Right lobe of liver (tissue), 6 donors: Measurements from ENCODE around the gene TMEM131. TPM values are rescaled to one million over a fixed set of nuclear protein-coding genes. Genes with fewer than 3 reads are reported as not detected.

Experiments used
- ATAC-seq, 4 donors: fragments of 200-7000 bp; cut with Tn5 transposase; one replicate each; pipeline ENCODE4 v1.9.1; 2020; ENCODE audit warnings: mild to moderate bottlenecking in 4 of 4, moderate library complexity in 4 of 4
- DNase-seq, 3 donors: peaks; one replicate each; pipeline ENCODE4 v3.0.0-alpha.2; 2020
- H3K27ac ChIP-seq, 3 donors: fragments of 200-600 bp; one replicate each; pipeline ENCODE4 v1.8.0; 2022
- H3K27me3 ChIP-seq, 2 donors: fragments of 200-600 bp; one replicate each; pipeline ENCODE4 v1.8.0; 2022
- H3K36me3 ChIP-seq, 4 donors: fragments of 200-600 bp; sonication (generic) in 1 of 4; one replicate each; pipeline versions ENCODE4 v1.5.1 to v1.8.0; 2017 to 2022; ENCODE audit warnings: control low read depth in 1 of 4
- H3K4me1 ChIP-seq, 4 donors: fragments of 200-600 bp; sonication (generic) in 1 of 4; one replicate each; pipeline versions ENCODE4 v1.5.1 to v1.8.0; 2017 to 2022; ENCODE audit warnings: control low read depth in 1 of 4
- H3K4me3 ChIP-seq, 3 donors: fragments of 200-600 bp; one replicate each; pipeline ENCODE4 v1.8.0; 2022
- H3K9me3 ChIP-seq, 4 donors: fragments of 200-600 bp; sonication (generic) in 1 of 4; one replicate each; pipeline versions ENCODE4 v1.5.1 to v1.8.0; 2017 to 2022; ENCODE audit warnings: control low read depth in 1 of 4
- POLR2A ChIP-seq: fragments of 450-650 bp; IDR thresholded peaks from one replicate; pipeline ENCODE4 v1.6.1; 2017; ENCODE audit warnings: antibody characterized with exemption, mild to moderate bottlenecking
- WGBS: methylation state at CpG from one replicate; pipeline ENCODE4 v1.1.6; 2018; ENCODE audit warnings: low coverage, low lambda C conversion rate; ENCODE audit not compliant: insufficient coverage; ENCODE audit errors: missing lambda C conversion rate; 5-methylcytosine and 5-hydroxymethylcytosine counted together
- intact Hi-C, 2 donors: fragments of 100-400 bp; cut with DNase I; formaldehyde crosslinking; loops; one replicate each; pipeline versions ENCODE4 v1.11.2 to v1.14.1; 2022
- total RNA-seq, 6 experiments: library from RNA; depleted of rRNA in 2 of 6; stranded (reverse); fragments of >200 nt in 2 of 6; fragmentation: NEBNext Ultra II Directional in 3 of 6; extraction: Animal tissue kit (Norgen Biotek cat#: 25700) in 3 of 6; gene quantifications; one replicate each; pipeline versions ENCODE4 v1.1.0 to v1.2.4, GENCODE V29; 2016 to 2023
- TF ChIP-seq, protein P1 (sequence below), 4 donors: fragments of 200-600 bp in 3 of 4; fragments of 450-650 bp in 1 of 4; IDR thresholded peaks; one replicate each; pipeline versions ENCODE4 v1.5.1 to v1.8.0; 2016 to 2022; ENCODE audit warnings: antibody characterized with exemption in 4 of 4, mild to moderate bottlenecking in 2 of 4
- donor health status: DM: no; HTN: yes; CAD: no.
- donor health status: DM: no; HTN: no; CAD: no.
- donor health status: DM: no; HTN: no; CAD: no.
- donor health status: DM: no; HTN: yes; CAD: no.
- donor health status: DM: no; HTN: yes; CAD: no.

The TMEM131 gene
- total RNA-seq, 6 experiments from 2014 or later = 14.8 to 34.0 (median 17.8) TPM

DNA sequence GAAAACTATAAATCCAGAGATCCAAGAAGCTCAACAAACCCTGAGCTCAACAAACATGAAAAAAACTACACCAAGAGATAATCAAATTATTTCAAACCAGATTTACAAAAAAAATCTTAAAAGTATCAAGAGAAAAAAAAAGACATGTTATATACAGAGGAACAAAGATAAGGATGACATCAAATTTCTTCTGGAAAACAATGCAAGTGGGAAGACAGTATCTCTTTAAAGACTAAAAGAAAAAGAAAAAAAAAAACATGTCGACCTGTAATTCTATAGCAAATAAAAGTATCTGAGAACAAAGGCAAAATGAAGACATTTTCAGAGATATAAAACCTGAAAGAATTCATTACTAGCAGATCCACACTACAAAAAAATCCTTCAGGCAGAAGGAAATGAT lies 21.3 kb downstream of the TMEM131 start:
- no peaks in the 10 kb centered on the region for H3K9me3 ChIP-seq
- ATAC-seq (no peak), DNase-seq (no peak)
- TF ChIP-seq, protein P1, sequence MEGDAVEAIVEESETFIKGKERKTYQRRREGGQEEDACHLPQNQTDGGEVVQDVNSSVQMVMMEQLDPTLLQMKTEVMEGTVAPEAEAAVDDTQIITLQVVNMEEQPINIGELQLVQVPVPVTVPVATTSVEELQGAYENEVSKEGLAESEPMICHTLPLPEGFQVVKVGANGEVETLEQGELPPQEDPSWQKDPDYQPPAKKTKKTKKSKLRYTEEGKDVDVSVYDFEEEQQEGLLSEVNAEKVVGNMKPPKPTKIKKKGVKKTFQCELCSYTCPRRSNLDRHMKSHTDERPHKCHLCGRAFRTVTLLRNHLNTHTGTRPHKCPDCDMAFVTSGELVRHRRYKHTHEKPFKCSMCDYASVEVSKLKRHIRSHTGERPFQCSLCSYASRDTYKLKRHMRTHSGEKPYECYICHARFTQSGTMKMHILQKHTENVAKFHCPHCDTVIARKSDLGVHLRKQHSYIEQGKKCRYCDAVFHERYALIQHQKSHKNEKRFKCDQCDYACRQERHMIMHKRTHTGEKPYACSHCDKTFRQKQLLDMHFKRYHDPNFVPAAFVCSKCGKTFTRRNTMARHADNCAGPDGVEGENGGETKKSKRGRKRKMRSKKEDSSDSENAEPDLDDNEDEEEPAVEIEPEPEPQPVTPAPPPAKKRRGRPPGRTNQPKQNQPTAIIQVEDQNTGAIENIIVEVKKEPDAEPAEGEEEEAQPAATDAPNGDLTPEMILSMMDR (IDR thresholded peaks at IDR 0.05) = no peak
- no peak for TF ChIP-seq POLR2A
- no peak overlapping the region for H3K27ac ChIP-seq
- 93% methylated on average over 1 of the region's 1 CpG for WGBS
- no peaks in the 10 kb centered on the region for H3K36me3 ChIP-seq
- H3K4me3 ChIP-seq = no peak overlapping the region
- intact Hi-C loops = no loop called here
- no peaks in the 10 kb centered on the region for H3K27me3 ChIP-seq
- H3K4me1 ChIP-seq = peaks cover 0 to 22% (median 8%) of the 10 kb centered on the region in 4 donors

DNA sequence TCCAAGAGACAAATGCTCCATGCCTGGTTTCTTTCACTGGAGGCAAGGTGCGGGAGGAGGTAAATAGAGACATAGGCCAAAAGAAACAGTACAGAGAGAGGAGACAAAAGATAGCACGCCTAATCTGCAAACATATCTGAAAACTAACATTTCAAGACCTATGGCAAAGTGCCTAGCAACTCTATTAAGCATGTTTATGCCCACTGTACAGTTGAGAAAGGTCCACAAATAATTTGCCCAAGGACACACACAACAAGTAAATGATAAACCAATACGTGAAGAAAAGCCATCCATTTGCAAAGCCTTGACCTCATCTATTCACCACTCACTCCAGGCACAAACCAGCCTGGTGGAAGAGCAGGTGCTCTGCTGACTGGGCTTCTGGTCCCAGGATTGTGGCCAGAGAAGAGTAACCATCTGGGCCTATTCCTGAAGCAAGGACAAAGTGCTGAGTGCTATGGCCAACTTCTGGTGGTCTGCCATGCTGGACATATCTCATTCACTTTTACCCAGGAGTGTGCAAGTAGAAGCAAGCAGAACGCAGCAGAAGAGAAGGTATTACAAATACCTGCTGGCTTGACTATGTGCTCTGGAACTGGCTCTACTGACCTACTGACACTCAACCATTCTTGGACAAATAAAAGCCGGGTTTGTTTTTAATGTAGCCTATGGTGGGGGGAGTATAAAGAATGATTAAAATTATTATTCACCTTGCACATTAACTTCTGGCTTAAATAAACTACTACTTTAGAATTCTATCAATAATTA lies 25.3 kb downstream of the TMEM131 start:
- DNase-seq = no peak
- Histone ChIP-seq H3K4me3 (no peak overlapping the region), H3K9me3 (no peaks in the 10 kb centered on the region), H3K36me3 (no peaks in the 10 kb centered on the region), H3K27ac (no peak overlapping the region), H3K4me1 (peaks cover 0 to 38% (median 8%) of the 10 kb centered on the region in 4 donors), H3K27me3 (no peaks in the 10 kb centered on the region)
- ATAC-seq = peak; percentile 53 to 70 (median 63)
- intact Hi-C loops = no loop called here
- WGBS = 16% methylated on average over 5 of the region's 5 CpGs
- TF ChIP-seq, protein P1 (IDR thresholded peaks at IDR 0.05) = no peak
- TF ChIP-seq POLR2A = no peak

DNA sequence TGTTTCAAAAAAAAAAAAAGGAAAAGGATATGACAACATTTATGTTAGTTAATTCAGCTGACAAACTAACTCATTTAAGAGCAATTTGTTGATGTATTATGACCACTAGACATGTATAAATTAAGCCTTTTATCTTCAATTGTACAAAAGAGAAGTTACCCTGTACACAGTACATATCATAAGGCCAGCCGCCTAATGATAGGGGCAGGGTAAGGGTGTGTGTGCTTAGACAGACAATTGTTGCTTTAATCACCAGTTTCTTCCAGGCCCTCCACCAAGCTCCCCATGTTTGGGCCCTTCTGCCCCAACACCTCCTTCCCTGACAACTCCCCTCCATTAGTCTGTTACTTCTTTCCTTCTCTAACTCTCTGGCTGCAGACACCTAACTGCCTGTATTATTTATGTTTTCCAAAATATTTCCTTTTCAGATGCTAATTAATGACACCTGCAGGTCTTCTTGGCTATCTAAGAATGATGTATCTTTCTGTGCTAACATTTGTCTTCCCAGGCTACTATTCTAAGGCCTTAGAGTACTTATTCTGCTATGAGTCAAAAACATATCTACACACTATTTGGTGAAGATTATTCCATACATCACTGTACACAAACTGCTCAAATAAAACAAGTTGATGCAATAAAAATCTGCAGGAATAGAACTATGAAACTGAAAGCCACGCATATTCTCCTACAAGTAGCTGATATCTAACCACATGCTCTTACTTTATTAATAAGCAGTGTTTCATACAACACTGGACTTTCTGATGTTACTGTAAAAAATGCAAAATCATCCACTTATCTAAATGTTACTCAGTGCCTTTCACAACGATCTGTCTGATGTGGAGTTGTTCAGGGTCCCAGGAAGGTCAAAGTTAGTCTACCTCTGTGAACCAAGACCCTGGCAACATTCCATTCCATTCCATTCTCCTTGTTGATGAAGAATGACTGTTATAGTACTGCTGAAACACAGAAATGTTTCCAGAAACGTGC lies 26.4 kb downstream of the TMEM131 start:
- Histone ChIP-seq H3K4me3 (no peak overlapping the region), H3K4me1 (peaks cover 0 to 38% (median 8%) of the 10 kb centered on the region in 4 donors), H3K9me3 (no peaks in the 10 kb centered on the region), H3K27ac (no peak overlapping the region), H3K27me3 (no peaks in the 10 kb centered on the region), H3K36me3 (no peaks in the 10 kb centered on the region)
- ATAC-seq (peak in 1 of 4 donors; percentile 8), DNase-seq (no peak)
- TF ChIP-seq, protein P1 (IDR thresholded peaks at IDR 0.05) = no peak
- no peak for TF ChIP-seq POLR2A
- 54% methylated on average over 4 of the region's 4 CpGs for WGBS
- intact Hi-C loops = no loop called here

DNA sequence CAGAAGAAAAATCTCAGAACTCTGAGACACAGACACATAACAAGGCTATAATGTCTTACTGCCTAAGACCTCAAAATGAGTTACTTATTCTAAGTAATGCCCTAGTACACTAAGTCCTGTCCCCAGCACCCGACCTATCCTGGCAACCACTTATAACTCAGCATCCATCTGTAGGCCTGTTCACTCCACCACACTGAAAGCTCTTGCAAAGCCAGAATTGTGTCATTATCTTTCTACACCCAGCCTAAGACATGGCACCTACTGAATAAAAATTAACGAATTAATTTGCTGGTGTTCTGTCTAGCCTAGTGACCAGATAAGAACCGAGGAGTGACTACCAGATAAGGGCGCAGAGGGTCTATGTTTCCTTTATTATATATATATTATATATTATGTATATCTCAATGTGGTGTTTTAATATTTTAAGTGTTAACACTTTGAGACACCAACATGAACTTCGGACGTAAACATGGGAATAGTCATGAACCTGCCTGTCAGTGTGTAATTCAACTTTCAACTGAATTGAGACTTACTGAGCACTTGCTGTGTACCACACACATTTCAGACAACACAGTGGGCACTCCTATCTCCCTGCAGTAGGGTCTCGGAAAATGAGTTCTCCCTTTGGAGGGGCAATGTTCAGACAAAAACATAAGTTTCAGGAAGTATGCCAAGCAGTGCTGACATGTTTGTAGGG lies 27.7 kb downstream of the TMEM131 start:
- WGBS = 77% methylated on average over 7 of the region's 7 CpGs
- Histone ChIP-seq H3K9me3 (no peaks in the 10 kb centered on the region), H3K4me3 (no peak overlapping the region), H3K27me3 (no peaks in the 10 kb centered on the region), H3K4me1 (peaks cover 0 to 38% (median 8%) of the 10 kb centered on the region in 4 donors), H3K36me3 (no peaks in the 10 kb centered on the region), H3K27ac (no peak overlapping the region)
- intact Hi-C loops = no loop called here
- TF ChIP-seq, protein P1 (IDR thresholded peaks at IDR 0.05) = no peak
- TF ChIP-seq POLR2A = no peak
- no peak for DNase-seq
- ATAC-seq = no peak
